Fibroblast of lung (primary cell): ENCODE data around the gene SMPD3.

ENCODE experiments used
- EZH2 ChIP-seq: IDR thresholded peaks from 2 replicates; pipeline ENCODE4 v1.5.1; 2012; ENCODE audit warnings: low read length, control low read depth, mild to moderate bottlenecking; ENCODE audit errors: missing control alignments
- TF ChIP-seq, protein P1 (sequence below), 2 donors: IDR thresholded peaks in 1 of 2; conservative IDR thresholded peaks in 1 of 2; 1 replicate in 1 of 2; 2 replicates in 1 of 2; pipeline ENCODE4 v1.5.1; 2011 to 2012; ENCODE audit warnings: low read length in 2 of 2, control low read depth in 1 of 2, inconsistent platforms in 1 of 2, low read depth in 1 of 2, mild to moderate bottlenecking in 1 of 2

DNA sequence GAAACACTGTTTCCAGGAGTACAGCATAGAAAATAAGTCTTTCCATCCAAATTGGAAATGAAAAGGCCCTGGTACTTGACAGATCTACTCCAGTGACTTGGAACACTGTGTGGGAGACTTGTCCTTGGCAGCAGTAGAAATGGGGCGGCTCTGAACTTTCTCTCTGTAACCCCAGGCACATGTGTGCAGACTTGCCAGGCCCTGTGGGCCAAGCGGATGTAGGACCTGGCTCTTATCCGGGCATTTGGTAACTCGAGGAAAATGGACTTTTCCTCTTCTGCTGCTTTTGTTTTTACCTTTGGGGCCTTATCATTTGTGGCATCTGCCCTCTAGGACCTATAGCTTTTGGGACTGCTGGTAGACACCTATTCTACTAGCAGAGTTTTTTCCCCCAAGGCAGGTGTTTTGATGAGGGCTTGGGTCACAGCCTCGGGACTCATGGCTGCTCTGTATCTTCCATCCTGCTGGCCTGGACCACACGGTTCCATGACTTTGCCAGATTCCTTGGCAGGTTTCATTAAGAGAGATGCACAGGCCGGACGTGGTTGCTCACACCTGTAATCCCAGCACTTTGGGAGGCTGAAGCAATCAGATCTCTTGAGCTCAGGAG, 43.5 kb downstream of the SMPD3 start:
- TF ChIP-seq, protein P1, sequence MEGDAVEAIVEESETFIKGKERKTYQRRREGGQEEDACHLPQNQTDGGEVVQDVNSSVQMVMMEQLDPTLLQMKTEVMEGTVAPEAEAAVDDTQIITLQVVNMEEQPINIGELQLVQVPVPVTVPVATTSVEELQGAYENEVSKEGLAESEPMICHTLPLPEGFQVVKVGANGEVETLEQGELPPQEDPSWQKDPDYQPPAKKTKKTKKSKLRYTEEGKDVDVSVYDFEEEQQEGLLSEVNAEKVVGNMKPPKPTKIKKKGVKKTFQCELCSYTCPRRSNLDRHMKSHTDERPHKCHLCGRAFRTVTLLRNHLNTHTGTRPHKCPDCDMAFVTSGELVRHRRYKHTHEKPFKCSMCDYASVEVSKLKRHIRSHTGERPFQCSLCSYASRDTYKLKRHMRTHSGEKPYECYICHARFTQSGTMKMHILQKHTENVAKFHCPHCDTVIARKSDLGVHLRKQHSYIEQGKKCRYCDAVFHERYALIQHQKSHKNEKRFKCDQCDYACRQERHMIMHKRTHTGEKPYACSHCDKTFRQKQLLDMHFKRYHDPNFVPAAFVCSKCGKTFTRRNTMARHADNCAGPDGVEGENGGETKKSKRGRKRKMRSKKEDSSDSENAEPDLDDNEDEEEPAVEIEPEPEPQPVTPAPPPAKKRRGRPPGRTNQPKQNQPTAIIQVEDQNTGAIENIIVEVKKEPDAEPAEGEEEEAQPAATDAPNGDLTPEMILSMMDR (conservative IDR thresholded peaks at IDR 0.05 in 1 of 2, IDR thresholded peaks at IDR 0.05 in 1 of 2; ENCODE audit: low read depth in 1 of 2, low read length in 2 of 2) = no peak
- no peak for TF ChIP-seq EZH2
